ENCODE measurements around the gene TRIB2. TPM values are rescaled to one million over a fixed set of nuclear protein-coding genes. Genes with fewer than 3 reads are reported as not detected.

Gene TRIB2
- total and polyA plus RNA-seq, 9 of the 15 experiments (the other 6 are each of a cell fraction or from before 2014, with no cell fraction given): 9.0 to 39.0 (median 26.3) TPM

GRCh38 chr2:12674644-12675328, 42.0 kb upstream of the TRIB2 start (continued):
- TF ChIP-seq MGA (IDR thresholded peaks at IDR 0.05) (peak; percentile 22; the same call in 1 of the 2 replicates), ESRRA (IDR thresholded peaks at IDR 0.05; ENCODE audit: borderline replicate concordance, low read depth) (peak; percentile 73; the same call in 1 of the 2 replicates), MAFF (IDR thresholded peaks at IDR 0.05; ENCODE audit: low read length) (peak; percentile 45; the same call in 1 of the 2 replicates), ELF4 (CRISPR knock-in tag; IDR thresholded peaks at IDR 0.05) (no peak), ZNF316 (IDR thresholded peaks at IDR 0.05) (peak; percentile 32; the same call in 1 of the 2 replicates), NRF1 (conservative IDR thresholded peaks at IDR 0.05 in 1 of 2, IDR thresholded peaks at IDR 0.05 in 1 of 2) (0 out of 4 replicates have a peak, but pooled peaks of 1 of the 2 experiments have one; percentile 20), C11orf30 (IDR thresholded peaks at IDR 0.05; ENCODE audit: low read depth) (peak; percentile 43), MAFG (tag; conservative IDR thresholded peaks at IDR 0.05) (peak; percentile 37; the same call in 1 of the 2 replicates)
